GM21737 (cell line): ENCODE measurements around the gene STARD13.

Experiments
- ATAC-seq: cut with Tn5 transposase; IDR thresholded peaks from one replicate; pipeline ENCODE4 v1.9.1; 2021; ENCODE audit warnings: mild to moderate bottlenecking, moderate library complexity; ENCODE audit not compliant: unreplicated experiment

Gene STARD13

DNA sequence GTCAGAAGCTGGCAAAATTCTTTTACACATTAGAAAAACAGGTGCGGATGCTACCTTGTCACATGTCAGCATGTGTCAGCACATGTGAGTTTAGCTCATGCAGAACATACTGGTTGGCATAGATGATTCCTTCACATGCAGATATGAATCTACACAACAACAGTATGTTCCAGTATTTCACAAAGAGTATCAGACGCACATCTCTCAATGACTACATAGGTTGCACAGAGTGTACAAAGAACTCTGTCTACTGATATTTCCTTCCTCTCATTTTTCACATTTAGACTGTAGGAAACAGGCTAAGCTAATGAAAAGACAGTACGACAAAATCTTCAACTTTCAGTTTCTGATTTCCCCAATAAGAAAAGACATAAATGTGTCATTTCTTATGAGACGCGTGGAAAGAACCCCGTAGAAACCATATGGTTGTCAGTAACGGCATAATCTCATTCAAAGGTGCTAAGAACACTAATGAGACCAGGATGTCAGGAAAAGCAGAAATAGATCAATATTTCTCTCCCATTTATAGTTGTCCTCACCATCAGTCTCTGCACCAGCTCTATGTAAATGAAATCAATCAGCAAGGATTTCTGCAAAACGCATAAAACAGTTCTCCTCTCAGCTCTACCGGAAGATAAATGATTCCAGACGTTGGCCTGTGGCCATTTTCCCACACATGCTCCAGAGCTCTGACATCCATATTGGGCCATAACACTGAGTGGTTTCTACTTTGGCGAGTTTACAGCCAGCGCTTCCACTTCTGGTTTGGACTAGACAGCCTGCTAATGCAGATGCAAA, 81.2 kb downstream of the STARD13 start:
- no peak for ATAC-seq

DNA sequence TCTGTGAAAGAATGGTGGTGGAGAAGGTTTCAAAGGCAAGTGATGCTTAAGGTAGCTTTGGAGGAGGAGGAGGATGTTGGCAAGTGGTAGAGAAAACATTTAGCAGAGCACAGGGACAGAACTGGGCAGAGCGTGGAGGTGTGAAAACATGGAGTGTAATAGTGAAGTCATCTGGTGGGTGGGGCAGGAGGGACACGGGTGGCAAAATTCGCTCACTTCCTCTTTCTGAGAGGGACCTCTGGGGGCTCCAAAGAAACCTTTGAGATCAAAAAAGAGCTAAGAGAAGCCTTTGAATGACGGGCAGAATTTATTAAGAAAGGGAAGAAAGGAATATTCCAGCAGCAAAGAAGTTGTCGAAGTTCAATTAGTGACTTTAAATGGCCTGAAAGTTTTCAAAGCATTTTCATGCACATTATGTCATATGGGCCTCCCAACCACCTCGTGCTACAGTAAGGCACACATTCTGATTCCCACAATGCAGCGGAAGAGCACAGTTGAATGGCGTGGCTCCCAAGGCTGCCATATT, 82.8 kb downstream of the STARD13 start:
- peak; percentile 35 for ATAC-seq

- no peak for ATAC-seq
Observed at GRCh38 chr13:33201659-33202058, 83.9 kb downstream of the STARD13 start.

GRCh38 chr13:33199289-33199850, 86.2 kb downstream of the STARD13 start:
- ATAC-seq: no peak

GRCh38 chr13:33197541-33197971, 88.0 kb downstream of the STARD13 start:
- no peak for ATAC-seq

- no peak for ATAC-seq
Observed at GRCh38 chr13:33196767-33197166, 88.8 kb downstream of the STARD13 start.

DNA sequence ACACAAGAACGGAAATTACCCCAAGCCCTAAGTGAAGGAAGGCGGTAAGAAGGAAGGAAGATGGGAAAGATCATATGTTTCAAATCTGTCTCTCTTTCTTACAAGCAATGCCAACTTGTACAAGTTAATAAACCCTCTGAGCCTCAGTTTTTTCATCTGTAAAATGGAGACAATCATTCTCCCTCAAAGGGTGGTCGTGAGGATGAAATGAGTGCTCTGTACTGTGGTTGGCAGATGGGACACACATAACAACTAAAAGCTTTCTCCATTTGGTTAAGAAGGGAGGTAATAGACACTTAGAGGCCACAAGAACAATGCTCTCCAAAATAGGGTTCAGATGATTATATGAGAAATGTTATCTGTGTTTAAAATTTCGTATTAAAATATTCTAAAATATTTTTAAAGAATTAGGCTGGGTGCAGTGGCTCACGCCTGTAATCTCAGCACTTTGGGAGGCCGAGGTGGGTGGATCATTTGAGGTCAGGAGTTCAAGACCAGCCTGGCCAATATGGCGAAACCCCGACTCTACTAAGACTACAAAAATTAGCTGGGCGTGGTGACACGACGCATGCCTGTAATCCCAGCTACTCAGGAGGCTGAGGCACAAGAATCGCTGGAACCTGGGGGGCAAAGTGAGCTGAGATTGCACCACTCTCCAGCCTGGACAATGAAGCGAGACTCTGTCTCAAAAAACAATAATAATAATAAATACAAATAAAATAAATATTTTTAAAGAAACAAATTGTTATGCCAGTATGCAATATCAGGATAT, 89.7 kb downstream of the STARD13 start:
- ATAC-seq: no peak

- peak; percentile 76 for ATAC-seq
Observed at GRCh38 chr13:33194820-33195692, 90.5 kb downstream of the STARD13 start.

DNA sequence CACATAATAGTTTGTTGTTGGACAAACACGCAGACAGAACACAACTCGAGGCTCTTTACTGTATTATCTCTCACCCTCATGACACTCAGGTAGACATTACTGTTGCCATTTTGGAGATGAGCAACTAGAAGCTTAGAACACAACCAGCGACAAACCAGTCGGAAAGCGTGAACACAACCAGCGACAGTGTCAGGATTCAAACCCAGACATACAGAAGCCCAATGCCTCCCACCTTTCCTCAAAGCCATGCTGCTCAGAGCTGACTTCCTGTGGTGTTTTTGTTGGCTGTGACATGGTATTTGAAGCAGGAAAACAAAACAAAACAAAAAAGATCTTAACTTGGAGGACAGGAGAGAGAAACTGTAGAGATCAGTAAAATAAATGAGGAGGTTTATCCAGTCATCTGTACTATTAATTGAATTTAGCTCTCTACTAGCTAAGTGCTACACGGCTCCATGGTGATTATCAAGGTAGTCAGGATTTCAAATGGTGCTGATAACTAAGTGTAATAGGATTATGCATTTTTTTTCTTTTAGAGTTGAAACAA, 92.1 kb downstream of the STARD13 start:
- no peak for ATAC-seq

GRCh38 chr13:33191425-33192210, 93.9 kb downstream of the STARD13 start:
- ATAC-seq: no peak

DNA sequence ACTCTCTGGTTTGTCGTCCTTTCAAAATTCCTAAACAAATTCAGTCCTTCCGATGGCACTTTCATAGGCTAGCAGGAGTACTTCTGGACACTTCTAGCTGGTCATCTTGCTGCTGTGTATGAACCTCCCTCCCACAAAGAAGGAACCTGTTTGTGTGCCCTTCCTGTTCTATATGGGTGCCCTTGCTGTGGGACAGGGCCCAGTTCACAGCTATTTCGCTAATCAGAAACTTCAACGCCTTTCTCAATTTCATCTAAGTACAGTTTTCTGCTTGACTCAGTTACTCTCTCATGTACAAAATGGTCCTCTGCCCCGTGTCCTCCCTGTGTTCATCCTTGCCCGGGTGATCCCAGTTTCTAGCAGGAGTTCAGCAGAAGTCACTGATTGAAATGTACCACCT, 96.1 kb downstream of the STARD13 start:
- ATAC-seq: no peak

DNA sequence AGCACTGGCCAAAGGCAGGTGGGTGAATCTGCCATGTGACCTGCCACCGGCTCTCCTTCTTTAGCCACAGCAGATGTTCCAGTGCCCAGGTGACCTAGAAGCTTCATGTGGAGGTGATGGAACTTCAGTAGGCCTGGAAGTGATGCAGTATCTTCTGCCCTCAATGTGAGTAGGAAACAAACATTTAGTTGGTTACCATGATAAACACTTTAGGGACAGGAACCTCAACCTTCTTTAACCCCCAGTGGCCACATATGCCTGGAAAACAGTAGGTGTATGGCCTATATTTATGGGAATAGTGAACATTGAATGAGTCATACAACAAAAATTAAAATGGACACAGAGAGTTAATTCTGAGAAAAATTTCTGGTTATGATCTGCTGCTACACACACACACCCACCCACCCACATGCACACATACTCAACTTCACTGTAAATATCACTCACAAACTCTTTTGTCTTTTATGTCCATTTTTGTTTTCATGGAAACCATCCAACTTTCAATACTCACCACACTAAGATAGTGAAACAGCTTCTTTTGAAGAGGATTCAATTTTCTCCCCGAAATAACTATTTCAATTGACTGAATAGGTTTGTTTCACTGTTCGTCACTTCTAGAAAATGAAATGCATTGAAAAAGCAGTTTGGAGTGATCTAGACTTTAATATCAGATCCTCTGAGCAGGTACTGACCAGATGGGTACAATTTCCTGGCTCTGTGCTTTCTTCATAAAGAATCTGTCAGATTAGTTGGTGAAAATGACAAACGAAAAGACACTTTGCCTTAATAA, 97.3 kb downstream of the STARD13 start:
- no peak for ATAC-seq

- ATAC-seq: no peak
Observed at GRCh38 chr13:33186861-33187291, 98.7 kb downstream of the STARD13 start.

DNA sequence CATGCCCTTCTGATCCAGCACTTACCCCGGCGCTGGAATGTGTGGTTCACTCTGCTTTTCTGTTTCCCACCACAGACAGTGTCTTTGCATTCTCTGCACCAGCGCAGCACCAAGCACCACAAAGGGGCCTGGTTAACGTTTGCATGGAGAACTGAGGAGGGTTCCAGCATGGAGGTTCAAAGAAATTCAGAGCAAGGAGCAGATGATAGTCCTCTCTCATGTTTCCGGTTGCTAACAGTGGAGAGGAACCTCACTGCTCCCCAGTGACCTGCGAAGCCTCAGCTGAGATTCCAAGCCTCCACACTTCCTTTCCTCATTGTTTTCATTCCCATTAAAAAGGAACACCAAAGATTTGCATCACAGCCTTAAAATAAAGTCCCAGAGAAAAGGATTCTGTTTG, 99.7 kb downstream of the STARD13 start:
- ATAC-seq: no peak

DNA sequence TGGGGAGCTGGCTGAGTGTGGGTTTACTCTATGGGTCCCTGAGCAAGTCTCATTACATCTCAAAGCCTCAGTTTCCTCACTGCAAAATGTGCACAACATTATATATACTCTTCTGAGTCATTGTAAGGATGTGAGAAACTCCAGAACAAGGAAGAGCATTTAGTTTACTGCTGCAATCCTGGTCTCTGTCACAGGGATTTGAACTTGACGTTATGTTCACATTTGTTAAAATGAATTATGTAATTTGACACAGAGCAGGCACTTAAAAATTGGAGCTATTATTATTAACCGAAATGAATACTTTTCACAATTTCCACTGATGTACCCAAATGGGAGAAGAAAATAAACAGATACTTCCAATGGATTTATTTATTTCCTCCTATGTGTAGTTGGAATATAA, 101.0 kb downstream of the STARD13 start:
- no peak for ATAC-seq

GRCh38 chr13:33184112-33184490, 101.5 kb downstream of the STARD13 start:
- no peak for ATAC-seq

DNA sequence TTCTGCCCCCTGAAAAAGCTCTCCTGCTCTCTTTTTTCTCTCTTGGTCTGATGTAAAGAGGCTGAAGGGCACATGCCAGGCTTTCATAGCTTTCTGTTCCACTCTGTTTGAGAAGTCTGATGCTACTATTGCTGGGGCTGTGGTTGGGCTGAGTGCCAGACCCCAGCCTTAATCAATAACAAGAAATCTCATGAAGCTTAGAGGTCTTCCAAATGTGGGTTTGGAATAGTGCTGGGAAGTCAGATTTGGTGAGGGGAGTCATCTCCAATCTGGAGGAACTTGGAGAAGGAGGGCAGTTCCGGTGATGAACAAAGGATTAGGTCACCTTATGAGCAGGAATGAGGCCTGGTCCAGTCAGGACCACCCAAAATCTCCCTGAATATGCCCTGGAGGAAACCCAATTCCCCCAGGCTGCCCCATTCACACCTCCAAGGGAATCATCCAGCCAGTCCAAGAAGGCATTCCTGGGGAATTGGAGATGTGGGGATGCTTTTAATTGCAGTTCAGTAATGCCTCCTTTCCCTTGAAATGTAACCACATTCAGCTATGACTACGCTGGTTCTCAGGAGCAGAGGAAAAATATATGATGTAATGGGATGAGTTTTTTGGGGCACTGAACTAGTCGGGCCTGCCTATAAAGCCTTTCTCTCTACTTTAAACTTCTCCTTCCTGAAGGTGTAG, 102.0 kb downstream of the STARD13 start:
- ATAC-seq: no peak

GRCh38 chr13:33182729-33183128, 102.8 kb downstream of the STARD13 start:
- ATAC-seq: no peak
